ENCODE measurements around the gene LARP1B.
"Not testable (repeated sequence)": the region's sequence is repeated elsewhere in the genome, so short reads cannot be mapped to it uniquely, and the experiment has no call there.

LARP1B gene

DNA sequence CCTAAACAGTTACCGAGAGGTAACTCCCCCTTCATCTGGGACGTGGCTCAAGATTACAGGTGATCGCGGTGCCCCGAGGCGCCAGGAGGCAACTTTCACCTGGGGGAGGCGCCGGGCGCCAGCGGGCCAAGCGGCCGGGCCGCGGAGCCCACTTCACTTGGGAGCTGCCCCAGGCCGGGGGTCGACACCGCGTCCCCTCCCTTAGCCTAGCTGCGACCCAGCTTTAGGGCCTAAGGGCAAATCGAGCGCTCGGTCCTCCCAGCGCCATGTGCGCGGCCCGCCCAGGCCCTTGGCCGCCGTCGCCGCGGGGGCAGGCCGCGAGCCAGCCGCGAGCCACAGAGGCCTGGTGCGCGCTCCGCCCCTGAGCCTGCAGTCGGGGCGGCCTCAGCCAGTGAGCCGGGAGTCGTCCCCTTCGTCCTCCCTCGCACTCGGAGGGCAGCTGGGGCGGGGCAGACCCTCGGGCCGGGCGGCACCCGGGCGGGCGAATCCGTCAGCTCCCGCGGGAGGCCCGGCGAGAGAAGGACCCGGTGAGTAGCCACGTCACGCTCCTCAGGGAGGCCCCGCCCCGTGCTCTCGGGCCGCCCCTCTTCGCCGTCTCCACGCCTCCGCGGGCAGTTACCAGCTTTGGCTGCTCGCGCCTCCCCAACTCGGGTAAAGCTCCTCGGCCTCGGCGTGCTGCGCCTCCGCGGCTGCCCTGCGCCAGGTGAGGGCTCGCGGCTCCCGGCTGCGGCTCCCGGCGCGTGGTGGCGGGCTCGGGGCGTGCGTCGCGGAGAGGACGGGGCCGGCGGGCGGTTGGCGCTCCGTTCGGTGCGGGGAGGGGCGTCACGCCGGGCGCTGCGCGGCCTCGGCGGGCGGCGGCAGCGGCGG is at the start of gene LARP1B:
Gene LARP1B (plus strand): TSS at position 614 of the 867 bp plus-strand sequence. CDS start 13,640 bp downstream, outside the sequence.
- no peaks in the 10 kb centered on the region for H3K9me3 ChIP-seq (ENCODE audit: control insufficient read depth, insufficient read depth, low read length)
- H3K9ac ChIP-seq (ENCODE audit: low read depth, low read length), result peak within 1 kb of the TSS; percentile 66
- no peaks in the 10 kb centered on the region for H3K27me3 ChIP-seq (ENCODE audit: control insufficient read depth, insufficient read depth, low read length)
- peak within 1 kb of the TSS; percentile 85 for H3K4me3 ChIP-seq (ENCODE audit: low read depth, low read length)
- no peaks in the 10 kb centered on the region for H3K4me1 ChIP-seq (ENCODE audit: control insufficient read depth, insufficient read depth, low read length)
- no peaks in the 10 kb centered on the region for H3K36me3 ChIP-seq (ENCODE audit: control insufficient read depth, insufficient read depth, low read length)

DNA sequence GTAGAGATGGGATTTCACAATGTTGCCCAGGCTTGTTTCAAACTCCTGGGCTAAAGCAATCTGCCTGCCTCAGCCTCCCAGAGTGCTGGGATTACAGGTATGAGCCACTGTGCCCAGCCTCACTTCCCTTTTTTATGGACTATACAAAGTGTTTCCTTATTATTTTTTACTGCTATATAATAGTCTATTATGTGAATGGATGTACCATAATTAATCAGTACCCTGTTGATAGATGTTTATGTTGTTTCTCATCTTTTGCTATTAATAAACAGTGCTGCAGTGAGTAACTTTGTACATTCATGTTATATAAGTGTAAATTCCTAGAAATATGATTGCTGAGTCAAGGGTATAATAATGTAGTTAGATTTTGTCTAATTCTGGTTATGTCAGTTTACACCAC is 35.8 kb upstream of the LARP1B start:
- Histone ChIP-seq H3K9me3 (ENCODE audit: control insufficient read depth, insufficient read depth, low read length) (no peaks in the 10 kb centered on the region), H3K9ac (ENCODE audit: low read depth, low read length) (no peak overlapping the region), H3K4me3 (ENCODE audit: low read depth, low read length) (no peak overlapping the region), H3K4me1 (ENCODE audit: control insufficient read depth, insufficient read depth, low read length) (no peaks in the 10 kb centered on the region), H3K27me3 (ENCODE audit: control insufficient read depth, insufficient read depth, low read length) (no peaks in the 10 kb centered on the region), H3K36me3 (ENCODE audit: control insufficient read depth, insufficient read depth, low read length) (peaks cover 4% of the 10 kb centered on the region)

DNA sequence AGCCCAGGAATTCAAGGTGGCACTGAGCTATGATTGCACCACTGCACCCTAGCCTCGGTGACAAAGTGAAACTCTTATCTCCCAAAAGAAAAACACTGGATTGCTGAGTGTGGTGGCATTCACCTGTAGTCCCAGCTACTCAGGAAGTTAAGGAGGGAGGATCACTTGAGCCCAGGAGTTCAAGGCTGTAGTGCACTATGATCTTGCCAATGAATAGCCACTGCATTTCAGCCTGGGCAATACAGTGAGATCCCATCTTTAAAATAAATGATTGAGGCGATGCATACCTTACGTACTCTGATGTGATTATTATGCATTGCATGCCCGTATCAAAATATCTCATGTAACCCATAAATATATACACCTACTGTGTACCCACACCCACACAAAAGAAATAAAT is 31.2 kb upstream of the LARP1B start:
- no peak overlapping the region for H3K9ac ChIP-seq (ENCODE audit: low read depth, low read length)
- H3K36me3 ChIP-seq (ENCODE audit: control insufficient read depth, insufficient read depth, low read length), result peaks cover 3% of the 10 kb centered on the region
- no peak overlapping the region for H3K4me3 ChIP-seq (ENCODE audit: low read depth, low read length)
- H3K27me3 ChIP-seq (ENCODE audit: control insufficient read depth, insufficient read depth, low read length), result no peaks in the 10 kb centered on the region
- no peaks in the 10 kb centered on the region for H3K4me1 ChIP-seq (ENCODE audit: control insufficient read depth, insufficient read depth, low read length)
- H3K9me3 ChIP-seq (ENCODE audit: control insufficient read depth, insufficient read depth, low read length), result no peaks in the 10 kb centered on the region

- Histone ChIP-seq H3K36me3 (ENCODE audit: control insufficient read depth, insufficient read depth, low read length) (peaks cover 3% of the 10 kb centered on the region), H3K9ac (ENCODE audit: low read depth, low read length) (no peak overlapping the region), H3K4me1 (ENCODE audit: control insufficient read depth, insufficient read depth, low read length) (no peaks in the 10 kb centered on the region), H3K27me3 (ENCODE audit: control insufficient read depth, insufficient read depth, low read length) (no peaks in the 10 kb centered on the region), H3K9me3 (ENCODE audit: control insufficient read depth, insufficient read depth, low read length) (no peaks in the 10 kb centered on the region), H3K4me3 (ENCODE audit: low read depth, low read length) (no peak overlapping the region)
Observed at GRCh38 chr4:128031756-128032384, 29.2 kb upstream of the LARP1B start.

GRCh38 chr4:128039568-128039967 is 21.5 kb upstream of the LARP1B start:
- H3K9me3 ChIP-seq (ENCODE audit: control insufficient read depth, insufficient read depth, low read length), result no peaks in the 10 kb centered on the region
- H3K27me3 ChIP-seq (ENCODE audit: control insufficient read depth, insufficient read depth, low read length), result no peaks in the 10 kb centered on the region
- no peak overlapping the region for H3K9ac ChIP-seq (ENCODE audit: low read depth, low read length)
- H3K36me3 ChIP-seq (ENCODE audit: control insufficient read depth, insufficient read depth, low read length), result no peaks in the 10 kb centered on the region
- H3K4me1 ChIP-seq (ENCODE audit: control insufficient read depth, insufficient read depth, low read length), result no peaks in the 10 kb centered on the region
- H3K4me3 ChIP-seq (ENCODE audit: low read depth, low read length), result no peak overlapping the region

- not testable (repeated sequence) for H3K27me3 ChIP-seq (ENCODE audit: control insufficient read depth, insufficient read depth, low read length); H3K36me3 ChIP-seq (ENCODE audit: control insufficient read depth, insufficient read depth, low read length); H3K9ac ChIP-seq (ENCODE audit: low read depth, low read length); H3K4me1 ChIP-seq (ENCODE audit: control insufficient read depth, insufficient read depth, low read length); H3K4me3 ChIP-seq (ENCODE audit: low read depth, low read length); H3K9me3 ChIP-seq (ENCODE audit: control insufficient read depth, insufficient read depth, low read length)
Observed at GRCh38 chr4:128047019-128047418, 14.1 kb upstream of the LARP1B start.

DNA sequence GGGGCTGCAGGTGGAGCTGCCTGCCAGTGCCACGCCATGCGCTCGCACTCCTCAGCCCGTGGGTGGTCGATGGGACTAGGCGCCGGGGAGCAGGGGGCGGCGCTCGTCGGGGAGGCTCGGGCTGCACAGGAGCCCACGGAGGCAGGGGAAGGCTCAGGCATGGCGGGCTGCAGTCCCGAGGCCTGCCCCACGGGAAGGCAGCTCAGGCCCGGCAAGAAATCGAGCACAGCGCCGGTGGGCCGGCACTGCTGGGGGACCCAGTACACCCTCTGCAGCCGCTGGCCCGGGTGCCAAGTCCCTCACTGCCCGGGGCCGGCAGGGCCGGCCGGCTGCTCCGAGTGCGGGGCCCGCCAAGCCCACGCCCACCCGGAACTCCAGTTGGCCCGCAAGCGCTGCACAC is 13.6 kb upstream of the LARP1B start:
- H3K36me3 ChIP-seq (ENCODE audit: control insufficient read depth, insufficient read depth, low read length); H3K27me3 ChIP-seq (ENCODE audit: control insufficient read depth, insufficient read depth, low read length); H3K4me1 ChIP-seq (ENCODE audit: control insufficient read depth, insufficient read depth, low read length); H3K9ac ChIP-seq (ENCODE audit: low read depth, low read length); H3K9me3 ChIP-seq (ENCODE audit: control insufficient read depth, insufficient read depth, low read length); H3K4me3 ChIP-seq (ENCODE audit: low read depth, low read length): not testable (repeated sequence)

GRCh38 chr4:128051229-128051628 is 9.9 kb upstream of the LARP1B start:
- H3K9ac ChIP-seq (ENCODE audit: low read depth, low read length); H3K27me3 ChIP-seq (ENCODE audit: control insufficient read depth, insufficient read depth, low read length); H3K4me3 ChIP-seq (ENCODE audit: low read depth, low read length); H3K4me1 ChIP-seq (ENCODE audit: control insufficient read depth, insufficient read depth, low read length); H3K36me3 ChIP-seq (ENCODE audit: control insufficient read depth, insufficient read depth, low read length); H3K9me3 ChIP-seq (ENCODE audit: control insufficient read depth, insufficient read depth, low read length): not testable (repeated sequence)

DNA sequence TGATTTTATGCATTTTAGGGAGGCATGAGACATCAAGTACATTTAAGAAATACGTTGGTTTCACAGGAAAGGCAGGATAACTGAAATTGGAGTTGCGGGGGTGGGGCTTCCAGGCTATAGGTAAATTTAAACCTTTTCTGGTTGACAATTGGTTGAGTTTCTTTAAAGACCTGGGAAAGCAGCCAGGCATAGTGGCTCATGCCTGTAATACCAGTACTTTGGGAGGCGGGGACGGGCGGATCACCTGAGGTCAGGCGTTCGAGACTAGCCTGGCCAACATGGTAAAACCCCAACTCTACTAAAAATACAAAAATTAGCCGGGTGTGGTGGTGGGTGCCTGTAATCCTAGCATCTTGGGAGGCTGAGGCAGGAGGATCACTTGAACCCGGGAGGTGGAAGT is 6.2 kb upstream of the LARP1B start:
- H3K9ac ChIP-seq (ENCODE audit: low read depth, low read length); H3K36me3 ChIP-seq (ENCODE audit: control insufficient read depth, insufficient read depth, low read length); H3K9me3 ChIP-seq (ENCODE audit: control insufficient read depth, insufficient read depth, low read length); H3K4me1 ChIP-seq (ENCODE audit: control insufficient read depth, insufficient read depth, low read length); H3K27me3 ChIP-seq (ENCODE audit: control insufficient read depth, insufficient read depth, low read length): not testable (repeated sequence)
- peak overlapping the region; percentile 1 for H3K4me3 ChIP-seq (ENCODE audit: low read depth, low read length)

- not testable (repeated sequence) for H3K36me3 ChIP-seq (ENCODE audit: control insufficient read depth, insufficient read depth, low read length); H3K4me1 ChIP-seq (ENCODE audit: control insufficient read depth, insufficient read depth, low read length); H3K27me3 ChIP-seq (ENCODE audit: control insufficient read depth, insufficient read depth, low read length); H3K9ac ChIP-seq (ENCODE audit: low read depth, low read length); H3K9me3 ChIP-seq (ENCODE audit: control insufficient read depth, insufficient read depth, low read length)
- peak overlapping the region; percentile 1 for H3K4me3 ChIP-seq (ENCODE audit: low read depth, low read length)
Observed at GRCh38 chr4:128055441-128056206, 5.5 kb upstream of the LARP1B start.

DNA sequence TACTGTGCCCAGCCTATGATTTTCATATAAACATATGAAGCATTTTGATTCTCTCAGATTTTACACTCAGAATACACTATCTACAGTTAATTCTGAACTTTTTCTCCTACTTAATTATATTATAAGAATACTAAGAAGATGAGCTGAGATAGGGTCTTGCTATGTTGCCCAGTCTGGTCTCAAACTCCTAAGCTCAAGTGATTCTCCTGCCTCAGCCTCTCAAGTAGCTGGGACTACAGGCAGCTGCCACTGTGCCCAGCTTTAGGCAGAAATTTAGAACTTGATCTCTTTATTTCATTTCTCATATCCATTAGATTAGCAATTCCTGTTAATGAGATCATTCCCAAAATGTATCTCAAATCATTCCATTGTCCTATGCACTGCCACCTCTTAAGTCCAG is 4.7 kb upstream of the LARP1B start:
- Histone ChIP-seq H3K9me3 (ENCODE audit: control insufficient read depth, insufficient read depth, low read length) (no peaks in the 10 kb centered on the region), H3K36me3 (ENCODE audit: control insufficient read depth, insufficient read depth, low read length) (no peaks in the 10 kb centered on the region), H3K4me1 (ENCODE audit: control insufficient read depth, insufficient read depth, low read length) (peaks cover 2% of the 10 kb centered on the region), H3K27me3 (ENCODE audit: control insufficient read depth, insufficient read depth, low read length) (no peaks in the 10 kb centered on the region), H3K9ac (ENCODE audit: low read depth, low read length) (no peak overlapping the region), H3K4me3 (ENCODE audit: low read depth, low read length) (no peak overlapping the region)

All from iPS-15b (cell line).